Loucy (cell line): ENCODE data around the gene FBXW8.

Source experiments
- H2AFZ ChIP-seq: fragments of 200-600 bp; sonication (generic); 2 replicates; pipeline ENCODE4 v1.6.0; 2016; ENCODE audit warnings: antibody characterized with exemption, mild to moderate bottlenecking, low read length, moderate library complexity
- H3F3A ChIP-seq: fragments of 200-600 bp; 2 replicates; pipeline ENCODE4 v1.6.0; 2016; ENCODE audit warnings: antibody characterized with exemption, low read depth, mild to moderate bottlenecking
- H3K27me3 ChIP-seq: fragments of 200-600 bp; sonication (generic); 2 replicates; pipeline ENCODE4 v1.6.1; 2014; ENCODE audit warnings: low read length, mild to moderate bottlenecking; ENCODE audit not compliant: insufficient read depth, poor library complexity, severe bottlenecking
- H3K36me3 ChIP-seq: fragments of 200-600 bp; sonication (generic); 2 replicates; pipeline ENCODE4 v1.6.1; 2016; ENCODE audit warnings: low read length; ENCODE audit not compliant: insufficient read depth
- H3K4me1 ChIP-seq: fragments of 200-600 bp; sonication (generic); 2 replicates; pipeline ENCODE4 v1.5.1; 2014; ENCODE audit warnings: low read length, mild to moderate bottlenecking; ENCODE audit not compliant: insufficient read depth, poor library complexity, severe bottlenecking
- H3K4me2 ChIP-seq: fragments of 200-600 bp; sonication (generic); 2 replicates; pipeline ENCODE4 v1.6.0; 2014; ENCODE audit warnings: antibody characterized with exemption, low read length, low read depth, mild to moderate bottlenecking; ENCODE audit not compliant: poor library complexity, severe bottlenecking
- H3K4me3 ChIP-seq: fragments of 200-600 bp; sonication (generic); 2 replicates; pipeline ENCODE4 v1.5.1; 2014; ENCODE audit warnings: low read length, mild to moderate bottlenecking, mixed read lengths; ENCODE audit not compliant: poor library complexity, severe bottlenecking
- H3K79me2 ChIP-seq: fragments of 200-600 bp; sonication (generic); 2 replicates; pipeline ENCODE4 v1.6.1; 2014; ENCODE audit warnings: low read length; ENCODE audit not compliant: insufficient read depth
- H3K9ac ChIP-seq: fragments of 200-600 bp; sonication (generic); 2 replicates; pipeline ENCODE4 v1.6.0; 2014; ENCODE audit warnings: mild to moderate bottlenecking, low read depth, low read length, moderate library complexity; ENCODE audit not compliant: poor library complexity, severe bottlenecking
- H3K9me2 ChIP-seq: fragments of 200-600 bp; sonication (generic); replicated peaks from 2 replicates; pipeline ENCODE4 v1.6.1; 2016; ENCODE audit warnings: low read depth, low read length, mixed read lengths
- H3K9me3 ChIP-seq: fragments of 200-600 bp; sonication (generic); 2 replicates; pipeline ENCODE4 v1.6.1; 2014; ENCODE audit warnings: mild to moderate bottlenecking, antibody characterized with exemption, low read length, low read depth; ENCODE audit not compliant: insufficient read depth
- H4K20me1 ChIP-seq: fragments of 200-600 bp; sonication (generic); 2 replicates; pipeline ENCODE4 v1.6.0; 2014; ENCODE audit warnings: antibody characterized with exemption, low read length, mild to moderate bottlenecking; ENCODE audit not compliant: insufficient read depth, poor library complexity, severe bottlenecking
- EZH2phosphoT487 ChIP-seq: fragments of 200-600 bp; IDR thresholded peaks from 2 replicates; pipeline ENCODE4 v1.6.1; 2018; ENCODE audit warnings: antibody characterized with exemption, mild to moderate bottlenecking, moderate library complexity, borderline replicate concordance
- TF ChIP-seq, protein P1 (sequence below): fragments of 200-600 bp; sonication (generic); conservative IDR thresholded peaks from 2 replicates; pipeline ENCODE4 v1.5.1; 2014; ENCODE audit warnings: mild to moderate bottlenecking, antibody characterized with exemption, low read length

Gene FBXW8

GRCh38 chr12:117026921-117027250, 116.1 kb downstream of the FBXW8 start:
- Histone ChIP-seq H3K36me3 (peaks cover 49% of the 10 kb centered on the region; the same call in 1 of the 2 replicates), H3K4me2 (no peak overlapping the region), H3K79me2 (no peaks in the 10 kb centered on the region), H3K9ac (no peak overlapping the region), H2AFZ (no peak overlapping the region), H3K27me3 (no peaks in the 10 kb centered on the region), H3F3A (no peaks in the 10 kb centered on the region), H3K9me3 (no peaks in the 10 kb centered on the region), H3K9me2 (no peaks in the 10 kb centered on the region), H4K20me1 (no peaks in the 10 kb centered on the region), H3K4me1 (peaks cover 9% of the 10 kb centered on the region), H3K4me3 (no peak overlapping the region)
- no peak for TF ChIP-seq EZH2phosphoT487
- TF ChIP-seq, protein P1, sequence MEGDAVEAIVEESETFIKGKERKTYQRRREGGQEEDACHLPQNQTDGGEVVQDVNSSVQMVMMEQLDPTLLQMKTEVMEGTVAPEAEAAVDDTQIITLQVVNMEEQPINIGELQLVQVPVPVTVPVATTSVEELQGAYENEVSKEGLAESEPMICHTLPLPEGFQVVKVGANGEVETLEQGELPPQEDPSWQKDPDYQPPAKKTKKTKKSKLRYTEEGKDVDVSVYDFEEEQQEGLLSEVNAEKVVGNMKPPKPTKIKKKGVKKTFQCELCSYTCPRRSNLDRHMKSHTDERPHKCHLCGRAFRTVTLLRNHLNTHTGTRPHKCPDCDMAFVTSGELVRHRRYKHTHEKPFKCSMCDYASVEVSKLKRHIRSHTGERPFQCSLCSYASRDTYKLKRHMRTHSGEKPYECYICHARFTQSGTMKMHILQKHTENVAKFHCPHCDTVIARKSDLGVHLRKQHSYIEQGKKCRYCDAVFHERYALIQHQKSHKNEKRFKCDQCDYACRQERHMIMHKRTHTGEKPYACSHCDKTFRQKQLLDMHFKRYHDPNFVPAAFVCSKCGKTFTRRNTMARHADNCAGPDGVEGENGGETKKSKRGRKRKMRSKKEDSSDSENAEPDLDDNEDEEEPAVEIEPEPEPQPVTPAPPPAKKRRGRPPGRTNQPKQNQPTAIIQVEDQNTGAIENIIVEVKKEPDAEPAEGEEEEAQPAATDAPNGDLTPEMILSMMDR, result no peak

DNA sequence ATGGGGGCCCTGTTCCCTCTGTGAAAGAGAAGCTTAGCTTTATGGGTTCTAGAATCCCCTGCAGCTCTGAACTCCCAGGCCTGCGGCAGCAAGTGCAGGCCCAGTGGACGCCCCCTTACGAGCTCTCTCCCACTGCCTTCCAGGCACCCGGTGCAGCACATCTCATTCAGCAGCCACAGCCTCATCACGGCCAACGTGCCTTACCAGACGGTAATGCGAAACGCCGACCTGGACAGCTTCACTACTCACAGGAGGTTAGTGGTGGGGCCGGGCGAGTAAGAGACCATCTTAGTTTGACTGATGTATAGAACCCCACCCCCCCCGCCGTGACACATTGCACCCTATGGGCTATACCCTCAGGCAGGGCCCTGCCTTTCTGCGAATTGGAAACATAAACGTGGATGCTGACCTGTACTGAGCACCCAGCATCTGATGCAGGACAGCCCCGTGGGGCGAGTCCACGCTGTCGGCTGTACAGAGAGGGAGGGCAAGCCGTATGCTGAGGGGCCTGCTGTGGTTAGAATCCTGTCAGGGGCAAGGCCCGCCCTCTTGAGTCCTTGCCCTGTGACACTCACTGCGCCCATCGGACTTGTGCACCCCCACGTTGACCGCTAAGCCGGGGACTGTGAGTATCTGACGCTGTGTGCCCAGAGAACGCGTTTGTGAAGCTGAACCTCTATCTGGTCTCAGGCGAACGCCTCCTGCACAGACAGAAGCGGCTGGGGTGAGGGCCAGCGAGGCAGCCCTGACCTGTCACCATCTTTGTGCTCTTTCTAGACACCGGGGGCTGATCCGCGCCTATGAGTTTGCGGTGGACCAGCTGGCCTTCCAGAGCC, 116.7 kb downstream of the FBXW8 start:
- Histone ChIP-seq H3K36me3 (peaks cover 49% of the 10 kb centered on the region; the same call in 1 of the 2 replicates), H4K20me1 (no peaks in the 10 kb centered on the region), H3K4me1 (peaks cover 9% of the 10 kb centered on the region), H3F3A (no peaks in the 10 kb centered on the region), H3K9me3 (no peaks in the 10 kb centered on the region), H3K9ac (no peak overlapping the region), H3K4me3 (no peak overlapping the region), H3K9me2 (no peaks in the 10 kb centered on the region), H3K4me2 (no peak overlapping the region), H2AFZ (no peak overlapping the region), H3K79me2 (no peaks in the 10 kb centered on the region), H3K27me3 (no peaks in the 10 kb centered on the region)
- TF ChIP-seq, protein P1, result no peak
- no peak for TF ChIP-seq EZH2phosphoT487

GRCh38 chr12:117028254-117028653, 117.5 kb downstream of the FBXW8 start:
- H3K4me3 ChIP-seq, result no peak overlapping the region
- H3K9ac ChIP-seq, result no peak overlapping the region
- no peaks in the 10 kb centered on the region for H3K9me3 ChIP-seq
- no peaks in the 10 kb centered on the region for H3F3A ChIP-seq
- H4K20me1 ChIP-seq, result no peaks in the 10 kb centered on the region
- no peak overlapping the region for H3K4me2 ChIP-seq
- no peak overlapping the region for H2AFZ ChIP-seq
- H3K27me3 ChIP-seq, result no peaks in the 10 kb centered on the region
- peaks cover 49% of the 10 kb centered on the region; the same call in 1 of the 2 replicates for H3K36me3 ChIP-seq
- H3K9me2 ChIP-seq, result no peaks in the 10 kb centered on the region
- peaks cover 9% of the 10 kb centered on the region for H3K4me1 ChIP-seq
- TF ChIP-seq, protein P1, result no peak
- TF ChIP-seq EZH2phosphoT487, result no peak
- H3K79me2 ChIP-seq, result no peaks in the 10 kb centered on the region
